Measurements from ENCODE around the gene HMG20A. TPM values are rescaled to one million over a fixed set of nuclear protein-coding genes. Genes with fewer than 3 reads are reported as not detected.

The HMG20A gene
- total and polyA plus RNA-seq, 2 experiments from 2014 or later = 40.0 to 45.6 TPM

DNA sequence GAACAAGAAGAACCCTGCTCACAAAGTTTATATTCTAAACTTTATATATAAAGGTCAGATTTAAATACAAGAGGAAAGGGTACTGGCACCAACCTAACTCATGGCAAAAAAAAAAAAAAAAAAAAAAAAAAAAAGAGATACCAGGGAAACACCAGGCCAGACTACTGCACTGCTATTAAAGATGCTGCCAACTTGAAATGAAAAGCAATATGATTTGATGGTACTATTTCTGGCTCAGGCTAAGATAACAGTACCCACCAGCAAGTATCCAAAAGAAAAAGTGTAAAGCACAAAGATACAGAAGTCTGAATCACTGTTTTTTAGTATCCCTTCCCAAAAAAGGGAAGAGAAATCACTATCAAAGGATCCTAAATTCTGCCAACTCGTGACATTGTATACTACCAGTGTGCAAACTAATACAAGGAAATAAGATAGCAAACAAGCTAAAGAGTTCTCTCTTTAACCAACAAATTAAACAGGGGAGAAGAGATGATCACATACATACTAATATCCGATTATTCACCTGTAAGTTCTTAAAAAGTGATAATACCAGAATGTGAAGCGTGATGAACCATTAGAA, 29.2 kb upstream of the HMG20A start:
- no peak for DNase-seq (ENCODE audit: low read depth in 1 of 2, low spot score in 1 of 2)
- peaks cover 6% of the 10 kb centered on the region for H3K4me1 ChIP-seq (ENCODE audit: low read depth)
- TF ChIP-seq CTCF (IDR thresholded peaks at IDR 0.05; ENCODE audit: low read depth, low read length) = no peak
- H3K27me3 ChIP-seq = no peaks in the 10 kb centered on the region
- no peaks in the 10 kb centered on the region for H3K36me3 ChIP-seq
- H3K9me3 ChIP-seq (ENCODE audit: low read depth) = no peaks in the 10 kb centered on the region
- no peak overlapping the region for H3K4me3 ChIP-seq
- H3K27ac ChIP-seq = no peak overlapping the region

- no peak for TF ChIP-seq CTCF (IDR thresholded peaks at IDR 0.05; ENCODE audit: low read depth, low read length)
- Histone ChIP-seq H3K36me3 (no peaks in the 10 kb centered on the region), H3K27me3 (no peaks in the 10 kb centered on the region), H3K27ac (no peak overlapping the region), H3K9me3 (ENCODE audit: low read depth) (no peaks in the 10 kb centered on the region), H3K4me3 (no peak overlapping the region), H3K4me1 (ENCODE audit: low read depth) (peaks cover 6% of the 10 kb centered on the region)
- no peak for DNase-seq (ENCODE audit: low read depth in 1 of 2, low spot score in 1 of 2)
Measured at GRCh38 chr15:77392762-77393470, 27.8 kb upstream of the HMG20A start.

- Histone ChIP-seq H3K36me3 (no peaks in the 10 kb centered on the region), H3K4me1 (ENCODE audit: low read depth) (peaks cover 6% of the 10 kb centered on the region), H3K4me3 (no peak overlapping the region), H3K27ac (no peak overlapping the region), H3K27me3 (no peaks in the 10 kb centered on the region), H3K9me3 (ENCODE audit: low read depth) (no peaks in the 10 kb centered on the region)
- no peak for TF ChIP-seq CTCF (IDR thresholded peaks at IDR 0.05; ENCODE audit: low read depth, low read length)
- DNase-seq (ENCODE audit: low read depth in 1 of 2, low spot score in 1 of 2) = peak in 1 of 2 donors; percentile 29
Measured at GRCh38 chr15:77393471-77393840, 27.2 kb upstream of the HMG20A start.

- Histone ChIP-seq H3K27me3 (no peaks in the 10 kb centered on the region), H3K9me3 (ENCODE audit: low read depth) (no peaks in the 10 kb centered on the region), H3K36me3 (no peaks in the 10 kb centered on the region), H3K27ac (no peak overlapping the region), H3K4me1 (ENCODE audit: low read depth) (peaks cover 6% of the 10 kb centered on the region), H3K4me3 (no peak overlapping the region)
- no peak for DNase-seq (ENCODE audit: low read depth in 1 of 2, low spot score in 1 of 2)
- no peak for TF ChIP-seq CTCF (IDR thresholded peaks at IDR 0.05; ENCODE audit: low read depth, low read length)
Measured at GRCh38 chr15:77395013-77395774, 25.5 kb upstream of the HMG20A start.

DNA sequence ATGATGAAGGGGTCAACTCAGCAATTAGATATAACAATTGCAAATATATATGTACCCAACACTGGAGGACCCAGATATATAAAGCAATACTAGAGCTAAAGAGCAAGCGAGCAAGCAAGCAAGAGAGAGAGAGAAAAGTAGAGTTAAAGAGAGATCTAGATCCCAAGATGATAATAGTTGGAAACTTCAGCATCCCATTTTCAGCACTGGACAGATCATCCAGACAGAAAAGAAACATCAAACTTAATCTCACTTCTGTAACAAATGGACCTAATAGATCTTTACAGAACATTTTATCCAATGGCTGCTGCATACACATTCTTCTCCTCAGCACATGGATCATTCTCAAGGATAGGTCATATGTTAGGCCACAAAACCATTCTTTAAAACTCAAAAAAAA, 24.0 kb upstream of the HMG20A start:
- no peak overlapping the region for H3K4me3 ChIP-seq
- no peak for DNase-seq (ENCODE audit: low read depth in 1 of 2, low spot score in 1 of 2)
- no peaks in the 10 kb centered on the region for H3K36me3 ChIP-seq
- no peak for TF ChIP-seq CTCF (IDR thresholded peaks at IDR 0.05; ENCODE audit: low read depth, low read length)
- peaks cover 2% of the 10 kb centered on the region for H3K4me1 ChIP-seq (ENCODE audit: low read depth)
- no peak overlapping the region for H3K27ac ChIP-seq
- no peaks in the 10 kb centered on the region for H3K9me3 ChIP-seq (ENCODE audit: low read depth)
- H3K27me3 ChIP-seq = no peaks in the 10 kb centered on the region

Data from cardiac muscle cell (in vitro differentiated cells and primary cell).